Caco-2 (cell line): ENCODE measurements around the gene GDF7. TPM values are rescaled to one million over a fixed set of nuclear protein-coding genes. Genes with fewer than 3 reads are reported as not detected.

ENCODE experiments used
- BruUV-seq: library from RNA; stranded (reverse); fragments of 400-500 nt; replicated peaks from 2 replicates; lab custom pipeline; 2021; lab: Mats Ljungman, UMichigan
- CTCF ChIA-PET: fragments of 300-600 bp; sonication (Branson Sonifier 250); formaldehyde crosslinking; loops from one replicate; lab custom pipeline; 2022; ENCODE audit warnings: antibody characterized with exemption; lab: Charles Lee
- POLR2A ChIA-PET: fragments of 300-600 bp; sonication (Branson Sonifier 250); formaldehyde crosslinking; loops from one replicate; lab custom pipeline; 2022; ENCODE audit warnings: antibody characterized with exemption; lab: Charles Lee
- DNase-seq, 2 experiments: peaks; one replicate each; pipeline versions ENCODE4 v3.0.0 to v3.0.0-alpha.2; 2020 to 2022
- H3K27me3 ChIP-seq: replicated peaks from 2 replicates; pipeline ENCODE4 v1.6.0; 2011; ENCODE audit warnings: low read length; ENCODE audit not compliant: control insufficient read depth, insufficient read depth
- H3K36me3 ChIP-seq: 2 replicates; pipeline ENCODE4 v1.5.1; 2011; ENCODE audit warnings: low read length; ENCODE audit not compliant: control insufficient read depth, insufficient read depth
- H3K4me1 ChIP-seq: fragments of 250-450 bp; sonication (Bioruptor Pico); 2 replicates; pipeline ENCODE4 v1.5.1; 2020; ENCODE audit warnings: mild to moderate bottlenecking
- H3K4me3 ChIP-seq: 2 replicates; pipeline ENCODE4 v1.5.1; 2011; ENCODE audit warnings: low read depth, mild to moderate bottlenecking, control low read depth, low read length
- H3K9me3 ChIP-seq: fragments of 250-450 bp; sonication (Bioruptor Pico); 2 replicates; pipeline ENCODE4 v1.5.1; 2020; ENCODE audit warnings: mild to moderate bottlenecking, moderate library complexity
- H3K27ac Mint-ChIP-seq: one replicate; pipeline ENCODE4 v1.8.0; 2022; ENCODE audit warnings: mixed read lengths; ENCODE audit not compliant: unreplicated experiment
- H3K27me3 Mint-ChIP-seq: one replicate; pipeline ENCODE4 v1.8.0; 2022; ENCODE audit warnings: mixed read lengths; ENCODE audit not compliant: insufficient read depth, unreplicated experiment
- H3K36me3 Mint-ChIP-seq: one replicate; pipeline ENCODE4 v1.8.0; 2022; ENCODE audit warnings: mild to moderate bottlenecking, mixed read lengths; ENCODE audit not compliant: insufficient read depth, unreplicated experiment
- H3K4me1 Mint-ChIP-seq: one replicate; pipeline ENCODE4 v1.8.0; 2022; ENCODE audit warnings: low read depth, mixed read lengths; ENCODE audit not compliant: unreplicated experiment
- H3K4me3 Mint-ChIP-seq: one replicate; pipeline ENCODE4 v1.8.0; 2022; ENCODE audit warnings: mild to moderate bottlenecking, moderate library complexity, mixed read lengths; ENCODE audit not compliant: unreplicated experiment
- H3K9me3 Mint-ChIP-seq: one replicate; pipeline ENCODE4 v1.8.0; 2022; ENCODE audit warnings: mixed read lengths; ENCODE audit not compliant: unreplicated experiment
- CTCF ChIP-seq, 2 experiments: fragments of 200-600 bp in 1 of 2; IDR thresholded peaks; 1 replicate in 1 of 2; 2 replicates in 1 of 2; pipeline versions ENCODE4 v1.5.1 to v1.8.0; 2011 to 2022; ENCODE audit warnings: antibody characterized with exemption in 1 of 2, control low read depth in 1 of 2, inconsistent platforms in 1 of 2, low read depth in 1 of 2, low read length in 1 of 2, mild to moderate bottlenecking in 1 of 2, moderate library complexity in 1 of 2; ENCODE audit not compliant: insufficient read depth in 1 of 2, severe bottlenecking in 1 of 2, unreplicated experiment in 1 of 2
- intact Hi-C: fragments of 100-400 bp; cut with micrococcal nuclease; formaldehyde crosslinking; loops from one replicate; pipeline ENCODE4 v1.10.0; 2022; ENCODE audit not compliant: unreplicated experiment
- total RNA-seq: library from RNA; stranded (reverse); gene quantifications from 2 replicates; pipeline ENCODE4 v1.2.3, GENCODE V29; 2022

Gene GDF7
- total RNA-seq, 1 experiment from 2014 or later = 1.7 TPM

- H3K4me3 Mint-ChIP-seq = no peak overlapping the region
- no peak for TF ChIP-seq CTCF (IDR thresholded peaks at IDR 0.05; ENCODE audit: insufficient read depth in 1 of 2, low read depth in 1 of 2, low read length in 1 of 2, severe bottlenecking in 1 of 2, unreplicated experiment in 1 of 2)
- ChIA-PET CTCF (interaction anchor here (0.8 kb wide), 1 partner anchor 196 kb away, joined by 4 read pairs; no protein-coding TSS in a partner anchor), POLR2A (no interaction called here)
- H3K36me3 Mint-ChIP-seq = peaks cover 10% of the 10 kb centered on the region
- H3K27me3 ChIP-seq = no peaks in the 10 kb centered on the region
- no peaks in the 10 kb centered on the region for H3K9me3 ChIP-seq
- intact Hi-C loops = no loop called here
- H3K27ac Mint-ChIP-seq = no peak overlapping the region
- no peak overlapping the region for H3K4me3 ChIP-seq
- H3K4me1 Mint-ChIP-seq = no peaks in the 10 kb centered on the region
- no peaks in the 10 kb centered on the region for H3K27me3 Mint-ChIP-seq
- no peaks in the 10 kb centered on the region for H3K9me3 Mint-ChIP-seq
- no TSS peak for BruUV-seq
- H3K36me3 ChIP-seq = peaks cover 2% of the 10 kb centered on the region
- no peaks in the 10 kb centered on the region for H3K4me1 ChIP-seq
- no peak for DNase-seq
These were observed 26.4 kb upstream of the GDF7 start for GRCh38 chr2:20640411-20641122.

- BruUV-seq = no TSS peak
- Mint-ChIP-seq H3K4me1 (no peaks in the 10 kb centered on the region), H3K9me3 (no peaks in the 10 kb centered on the region), H3K4me3 (no peak overlapping the region), H3K27me3 (no peaks in the 10 kb centered on the region), H3K27ac (no peak overlapping the region), H3K36me3 (peaks cover 10% of the 10 kb centered on the region)
- Histone ChIP-seq H3K9me3 (no peaks in the 10 kb centered on the region), H3K4me1 (no peaks in the 10 kb centered on the region), H3K4me3 (no peak overlapping the region), H3K36me3 (peaks cover 2% of the 10 kb centered on the region), H3K27me3 (no peaks in the 10 kb centered on the region)
- intact Hi-C loops = no loop called here
- DNase-seq = no peak
- no peak for TF ChIP-seq CTCF (IDR thresholded peaks at IDR 0.05; ENCODE audit: insufficient read depth in 1 of 2, low read depth in 1 of 2, low read length in 1 of 2, severe bottlenecking in 1 of 2, unreplicated experiment in 1 of 2)
- POLR2A ChIA-PET = interaction anchor here (1.6 kb wide), 1 partner anchor 194 kb away, joined by 14 read pairs; the partner anchor contains the start of gene RHOB
- CTCF ChIA-PET = interaction anchor here (0.8 to 2.9 kb wide), 7 partner anchors 9 to 245 kb away, joined by 3 to 24 read pairs (median 6); partner anchors contain the start of gene RHOB
These were observed 25.6 kb upstream of the GDF7 start for GRCh38 chr2:20641123-20641985.
